ENCODE measurements around the gene CNTNAP2. TPM values are rescaled to one million over a fixed set of nuclear protein-coding genes. Genes with fewer than 3 reads are reported as not detected.

Gene CNTNAP2
- total RNA-seq, 1 donor, result under 0.01 TPM

- DNase-seq (ENCODE audit: low read depth), result no peak
- H3K4me3 ChIP-seq (ENCODE audit: low read depth, low read length), result no peak overlapping the region
- no peak for TF ChIP-seq CTCF (IDR thresholded peaks at IDR 0.05; ENCODE audit: insufficient read depth, low read length)
Observed at GRCh38 chr7:146455091-146455655, 338.6 kb downstream of the CNTNAP2 start.

- DNase-seq (ENCODE audit: low read depth), result no peak
- TF ChIP-seq CTCF (IDR thresholded peaks at IDR 0.05; ENCODE audit: insufficient read depth, low read length), result no peak
- no peak overlapping the region for H3K4me3 ChIP-seq (ENCODE audit: low read depth, low read length)
Observed at GRCh38 chr7:146479040-146479439, 362.4 kb downstream of the CNTNAP2 start.

DNA sequence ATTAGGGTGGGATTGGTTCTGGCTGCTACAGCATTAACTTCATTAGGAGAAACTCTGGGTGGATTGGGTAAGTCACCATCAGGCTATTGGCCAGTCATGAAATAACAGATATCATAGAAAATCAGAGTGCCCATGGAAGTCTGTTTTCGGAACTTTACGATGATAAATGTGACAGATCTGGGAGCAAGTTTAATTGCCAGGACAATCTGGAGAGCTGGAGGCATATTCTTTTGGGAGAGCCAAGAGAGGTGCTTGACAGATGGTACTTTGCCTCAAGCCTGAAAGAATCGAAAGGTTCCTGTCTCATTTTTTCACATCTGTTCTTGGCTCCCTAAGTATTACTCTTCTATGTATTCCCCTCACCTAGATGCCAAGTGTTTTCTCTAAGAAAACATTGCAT is 369.9 kb downstream of the CNTNAP2 start:
- no peak for TF ChIP-seq CTCF (IDR thresholded peaks at IDR 0.05; ENCODE audit: insufficient read depth, low read length)
- no peak for DNase-seq (ENCODE audit: low read depth)
- H3K4me3 ChIP-seq (ENCODE audit: low read depth, low read length), result no peak overlapping the region

DNA sequence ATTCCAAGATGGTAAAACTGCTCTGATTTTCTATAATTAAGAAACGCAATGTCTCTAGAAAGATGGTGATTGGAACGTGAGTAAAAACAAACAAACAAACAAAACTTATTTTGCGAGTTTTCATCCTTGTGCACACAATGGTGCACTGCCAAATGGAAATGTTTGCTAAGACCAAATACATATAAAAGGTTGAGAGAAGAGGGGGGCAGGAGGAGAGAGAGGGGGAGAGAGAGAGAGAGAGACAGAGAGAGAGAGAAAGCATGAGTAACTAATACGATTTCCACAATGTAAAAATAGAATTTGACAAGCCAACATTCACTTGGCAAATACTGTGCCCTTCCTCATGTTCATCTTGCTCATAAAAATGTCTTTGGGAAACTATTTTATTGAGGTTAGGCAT is 375.4 kb downstream of the CNTNAP2 start:
- H3K4me3 ChIP-seq (ENCODE audit: low read depth, low read length), result no peak overlapping the region
- no peak for TF ChIP-seq CTCF (IDR thresholded peaks at IDR 0.05; ENCODE audit: insufficient read depth, low read length)
- DNase-seq (ENCODE audit: low read depth), result no peak

- no peak for TF ChIP-seq CTCF (IDR thresholded peaks at IDR 0.05; ENCODE audit: insufficient read depth, low read length)
- no peak overlapping the region for H3K4me3 ChIP-seq (ENCODE audit: low read depth, low read length)
- no peak for DNase-seq (ENCODE audit: low read depth)
Observed at GRCh38 chr7:146494952-146495596, 378.5 kb downstream of the CNTNAP2 start.

DNA sequence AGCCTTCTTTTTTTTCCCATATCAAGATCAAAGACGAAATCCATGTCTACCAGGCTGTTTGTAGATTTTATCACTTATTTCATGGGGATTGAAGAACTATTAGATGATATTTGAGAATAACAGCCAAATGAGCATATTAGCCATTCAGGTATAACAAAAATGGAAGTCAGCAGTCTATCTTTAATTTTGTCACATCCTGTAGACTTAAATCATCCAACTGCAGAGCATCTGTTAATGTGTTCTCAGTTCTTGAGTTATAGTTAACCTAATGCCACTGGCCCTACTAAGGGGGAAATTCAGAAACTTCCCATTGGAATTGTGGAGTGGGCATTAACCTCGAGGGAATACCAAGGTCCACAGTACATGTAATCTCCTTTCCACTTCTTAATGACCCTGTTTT is 380.1 kb downstream of the CNTNAP2 start:
- DNase-seq (ENCODE audit: low read depth), result no peak
- H3K4me3 ChIP-seq (ENCODE audit: low read depth, low read length), result no peak overlapping the region
- no peak for TF ChIP-seq CTCF (IDR thresholded peaks at IDR 0.05; ENCODE audit: insufficient read depth, low read length)

DNA sequence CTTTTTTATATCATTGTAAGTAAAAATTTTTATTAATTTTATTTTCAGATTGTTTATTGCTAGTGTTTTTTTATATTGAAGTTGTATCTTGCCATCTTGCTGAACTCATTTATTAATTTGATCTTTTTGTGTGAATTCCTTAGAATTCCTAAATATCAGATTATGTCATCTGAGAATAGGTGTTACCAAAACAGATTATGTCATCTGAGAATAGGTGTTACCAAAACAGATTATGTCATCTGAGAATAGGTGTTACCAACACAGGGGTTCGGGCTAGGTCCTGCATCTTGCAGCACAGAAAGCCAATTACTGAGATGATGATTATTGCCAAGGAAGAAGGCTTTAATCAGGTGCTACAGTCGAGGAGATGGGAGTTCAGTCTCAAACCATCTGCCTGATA is 383.4 kb downstream of the CNTNAP2 start:
- no peak overlapping the region for H3K4me3 ChIP-seq (ENCODE audit: low read depth, low read length)
- TF ChIP-seq CTCF (IDR thresholded peaks at IDR 0.05; ENCODE audit: insufficient read depth, low read length), result no peak
- no peak for DNase-seq (ENCODE audit: low read depth)

All from fibroblast of the aortic adventitia (primary cell).